ENCODE results near the gene ALAS1. TPM values are rescaled to one million over a fixed set of nuclear protein-coding genes. Genes with fewer than 3 reads are reported as not detected.

ALAS1 gene
- total and polyA plus RNA-seq, 2 donors (not counting 3 experiments of a cell fraction or from before 2014, with no cell fraction given) = 45.1 to 72.1 TPM

DNA sequence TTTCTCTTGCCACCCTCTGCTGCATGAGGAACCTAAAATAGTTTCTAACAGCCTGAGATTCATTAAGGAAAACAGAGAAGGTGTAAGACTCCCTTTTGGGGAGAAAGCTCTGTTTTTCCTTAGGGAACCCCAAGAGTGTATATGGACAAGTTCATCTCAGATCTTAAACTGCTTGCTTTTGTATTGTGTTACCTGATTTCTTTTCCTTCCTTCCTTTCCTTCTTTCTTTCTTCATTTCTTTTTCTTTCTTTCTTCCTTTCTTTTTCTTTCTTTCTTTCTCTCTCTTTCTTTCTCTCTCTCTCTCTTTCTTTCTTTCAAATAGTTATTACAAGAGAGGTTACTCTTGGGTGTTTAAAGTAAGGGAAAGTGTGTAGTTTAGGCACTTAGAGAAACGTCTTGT lies 38.5 kb upstream of the ALAS1 start:
- no peaks in the 10 kb centered on the region for H3K9me1 ChIP-seq (replicated peaks; ENCODE audit: control insufficient read depth, extremely low read depth, insufficient read depth, low read length)
- FAIRE-seq = no peak
- intact Hi-C loops (cut with micrococcal nuclease) (no loop called here), dilution Hi-C loops (cut with MboI; ENCODE audit: extremely low pct_ligation_motif_present, low sequenced_read_pairs) (no loop called here)
- H3K4me2 ChIP-seq (ENCODE audit: insufficient read depth, low read length) = no peak overlapping the region
- TF ChIP-seq, protein P1, sequence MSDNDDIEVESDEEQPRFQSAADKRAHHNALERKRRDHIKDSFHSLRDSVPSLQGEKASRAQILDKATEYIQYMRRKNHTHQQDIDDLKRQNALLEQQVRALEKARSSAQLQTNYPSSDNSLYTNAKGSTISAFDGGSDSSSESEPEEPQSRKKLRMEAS (IDR thresholded peaks at IDR 0.05; ENCODE audit: insufficient read depth, insufficient read length) = no peak
- TF ChIP-seq FOS (IDR thresholded peaks at IDR 0.05; ENCODE audit: borderline replicate concordance, insufficient read depth, low read length) (no peak), EZH2 (IDR thresholded peaks at IDR 0.05; ENCODE audit: borderline replicate concordance, low read depth, low read length, severe bottlenecking) (no peak), GATA2 (IDR thresholded peaks at IDR 0.05; ENCODE audit: insufficient read depth, insufficient read length, low read depth, low read length) (no peak), POLR2A (IDR thresholded peaks at IDR 0.05; ENCODE audit: low read depth, low read length) (no peak), POLR2AphosphoS5 (IDR thresholded peaks at IDR 0.05; ENCODE audit: insufficient read depth, low read depth, low read length) (no peak), MYC (IDR thresholded peaks at IDR 0.05; ENCODE audit: low read depth, low read length) (no peak), JUN (IDR thresholded peaks at IDR 0.05; ENCODE audit: borderline replicate concordance, insufficient read depth, insufficient read length, low read depth) (no peak)
- TF ChIP-seq, protein P2, sequence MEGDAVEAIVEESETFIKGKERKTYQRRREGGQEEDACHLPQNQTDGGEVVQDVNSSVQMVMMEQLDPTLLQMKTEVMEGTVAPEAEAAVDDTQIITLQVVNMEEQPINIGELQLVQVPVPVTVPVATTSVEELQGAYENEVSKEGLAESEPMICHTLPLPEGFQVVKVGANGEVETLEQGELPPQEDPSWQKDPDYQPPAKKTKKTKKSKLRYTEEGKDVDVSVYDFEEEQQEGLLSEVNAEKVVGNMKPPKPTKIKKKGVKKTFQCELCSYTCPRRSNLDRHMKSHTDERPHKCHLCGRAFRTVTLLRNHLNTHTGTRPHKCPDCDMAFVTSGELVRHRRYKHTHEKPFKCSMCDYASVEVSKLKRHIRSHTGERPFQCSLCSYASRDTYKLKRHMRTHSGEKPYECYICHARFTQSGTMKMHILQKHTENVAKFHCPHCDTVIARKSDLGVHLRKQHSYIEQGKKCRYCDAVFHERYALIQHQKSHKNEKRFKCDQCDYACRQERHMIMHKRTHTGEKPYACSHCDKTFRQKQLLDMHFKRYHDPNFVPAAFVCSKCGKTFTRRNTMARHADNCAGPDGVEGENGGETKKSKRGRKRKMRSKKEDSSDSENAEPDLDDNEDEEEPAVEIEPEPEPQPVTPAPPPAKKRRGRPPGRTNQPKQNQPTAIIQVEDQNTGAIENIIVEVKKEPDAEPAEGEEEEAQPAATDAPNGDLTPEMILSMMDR (IDR thresholded peaks at IDR 0.05; ENCODE audit: extremely low read depth in 1 of 2, insufficient read depth in 1 of 2, low read depth in 1 of 2, low read length in 2 of 2) = no peak
- H2AFZ ChIP-seq (ENCODE audit: low read depth, low read length) = no peak overlapping the region
- peaks cover 0 to 1% of the 10 kb centered on the region in 2 experiments for H3K27me3 ChIP-seq (ENCODE audit: control insufficient read depth in 2 of 2, insufficient read depth in 2 of 2, low read length in 2 of 2)
- H4K20me1 ChIP-seq (replicated peaks; ENCODE audit: control insufficient read depth, extremely low read depth, insufficient read depth, low read length) = no peaks in the 10 kb centered on the region
- no TSS peak for BruUV-seq (replicated peaks)
- H3K9me3 ChIP-seq (replicated peaks; ENCODE audit: control insufficient read depth, insufficient read depth, low read length) = no peaks in the 10 kb centered on the region
- ChIA-PET POLR2A (no interaction called here), CTCF (interaction anchor here (0.6 to 3.9 kb wide), 2 partner anchors 11 to 779 kb away, joined by 3 to 11 read pairs; no protein-coding TSS in a partner anchor)
- H3K36me3 ChIP-seq (ENCODE audit: control insufficient read depth in 2 of 2, extremely low read depth in 1 of 2, insufficient read depth in 2 of 2, low read length in 2 of 2) = no peaks in the 10 kb centered on the region
- no peak overlapping the region for H3K4me3 ChIP-seq (replicated peaks in 1 of 3; ENCODE audit: insufficient read depth in 1 of 3, low read depth in 1 of 3, low read length in 3 of 3)
- peaks cover 4% of the 10 kb centered on the region for H3K4me1 ChIP-seq (ENCODE audit: control insufficient read depth, extremely low read depth, insufficient read depth, low read length)
- no peak overlapping the region for H3K9ac ChIP-seq (replicated peaks; ENCODE audit: extremely low read depth, insufficient read depth, low read length)
- DNase-seq (ENCODE audit: low read depth, low spot score) = no peak
- H3K79me2 ChIP-seq (ENCODE audit: control insufficient read depth, insufficient read depth, low read length) = no peaks in the 10 kb centered on the region
- no peak overlapping the region for H3K27ac ChIP-seq (ENCODE audit: insufficient read depth, low read depth, low read length)
